Effector CD8-positive, alpha-beta T cell (primary cell): ENCODE measurements around the gene ANGPTL4.
"Not testable (repeated sequence)": the region's sequence is repeated elsewhere in the genome, so short reads cannot be mapped to it uniquely, and the experiment has no call there.

Experiments used
- DNase-seq: peaks from one replicate; lab custom pipeline; 2025; lab: John Stamatoyannopoulos, UW

ANGPTL4 gene

GRCh38 chr19:8334458-8335342, 29.3 kb upstream of the ANGPTL4 start:
- DNase-seq = no peak

DNA sequence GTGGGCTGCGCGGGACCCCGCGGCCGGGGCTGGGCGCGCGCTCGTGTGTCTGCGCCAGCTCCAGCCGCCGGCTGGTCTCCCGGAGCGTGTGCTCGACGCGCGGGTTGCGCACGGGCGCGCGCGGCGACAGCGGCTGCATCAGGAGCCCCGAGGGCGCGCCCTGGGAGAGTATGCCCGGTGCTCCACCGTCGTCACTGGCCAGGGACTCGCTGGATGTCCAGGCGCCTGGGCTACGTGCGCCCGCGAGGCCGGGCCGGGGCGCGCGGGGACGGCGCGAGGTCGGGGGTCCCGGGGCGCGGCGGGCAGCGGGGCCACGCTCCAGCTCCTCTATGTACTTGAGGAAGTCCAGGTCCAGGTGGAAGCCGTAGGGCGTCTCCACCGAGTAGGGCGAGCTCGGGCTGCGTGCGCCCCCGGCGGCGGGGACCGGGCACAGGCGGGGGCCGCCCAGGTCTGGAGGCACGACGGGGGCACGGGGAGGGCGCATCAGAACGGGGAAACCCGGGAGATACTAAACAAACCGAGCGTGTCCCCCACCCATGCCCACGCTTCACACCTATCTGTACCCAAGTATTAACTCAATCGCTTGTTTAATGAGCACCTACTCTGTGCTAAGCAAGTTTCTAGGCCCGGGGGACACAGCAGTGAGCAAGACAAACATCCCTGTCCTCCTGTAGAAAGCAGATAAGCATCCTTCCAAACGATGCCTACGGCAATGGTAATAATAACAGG, 28.4 kb upstream of the ANGPTL4 start:
- DNase-seq = no peak

DNA sequence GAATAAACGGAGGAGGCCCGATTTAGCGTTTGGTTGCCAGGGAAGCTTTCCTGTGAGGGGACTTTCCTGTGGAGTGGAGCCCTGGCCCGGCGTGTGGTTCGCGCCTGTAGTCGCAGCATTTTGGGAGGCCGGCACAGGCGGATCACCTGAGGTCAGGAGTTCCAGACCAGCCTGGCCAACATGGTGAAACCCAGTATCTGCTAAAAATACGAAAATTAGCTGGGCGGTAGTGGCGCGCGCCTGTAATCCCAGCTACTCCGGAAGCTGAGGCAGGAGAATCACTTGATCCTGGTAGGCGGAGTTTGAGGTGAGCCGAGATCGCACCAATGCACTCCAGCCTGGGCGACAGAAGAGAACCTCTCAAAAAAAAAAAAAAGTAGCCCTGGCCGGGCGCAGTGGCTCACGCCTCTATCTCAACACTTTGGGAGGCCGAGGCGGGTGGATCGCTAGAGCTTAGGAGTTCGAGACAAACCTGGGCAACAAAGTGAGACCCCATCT, 27.8 kb upstream of the ANGPTL4 start:
- DNase-seq = no peak

- DNase-seq = no peak
These were observed 27.3 kb upstream of the ANGPTL4 start for GRCh38 chr19:8336660-8337059.

DNA sequence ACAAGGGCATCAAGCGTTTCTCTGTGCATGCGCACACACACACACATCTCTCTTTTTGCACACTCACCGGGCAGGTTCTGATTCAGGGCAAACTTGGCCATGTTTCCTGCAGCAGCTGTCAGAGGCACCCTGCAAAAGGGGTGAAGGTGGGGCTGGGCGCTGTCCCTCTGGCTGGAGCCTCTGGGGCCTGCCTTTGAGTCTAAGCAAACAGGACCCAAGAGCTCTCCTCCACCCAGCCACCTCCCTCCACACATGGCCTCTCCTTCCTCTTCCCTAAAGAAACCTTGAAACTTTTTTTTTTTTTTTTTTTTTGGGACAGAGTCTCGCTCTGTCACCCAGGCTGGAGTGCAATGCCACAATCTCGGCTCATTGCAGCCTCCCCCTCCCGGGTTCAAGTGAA, 26.2 kb upstream of the ANGPTL4 start:
- no peak for DNase-seq

DNA sequence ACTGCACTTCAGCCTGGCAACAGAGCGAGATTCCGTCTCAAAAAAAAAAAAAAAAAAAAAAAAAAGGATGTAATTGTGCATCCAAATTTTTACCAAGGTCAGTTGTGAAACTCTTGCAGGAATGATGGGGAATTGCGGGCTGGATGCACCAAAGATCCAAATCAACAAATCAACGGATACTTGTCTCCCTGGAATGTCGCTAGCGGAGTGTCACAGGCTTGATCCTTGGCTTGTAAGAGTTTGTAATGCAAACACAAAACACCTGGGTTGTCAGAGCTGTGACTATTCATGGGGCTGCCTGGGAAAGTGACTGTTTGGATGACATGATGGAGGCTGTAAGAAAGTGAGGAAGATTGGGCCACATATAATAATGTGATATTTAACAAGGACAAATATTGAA, 25.1 kb upstream of the ANGPTL4 start:
- DNase-seq = no peak

DNA sequence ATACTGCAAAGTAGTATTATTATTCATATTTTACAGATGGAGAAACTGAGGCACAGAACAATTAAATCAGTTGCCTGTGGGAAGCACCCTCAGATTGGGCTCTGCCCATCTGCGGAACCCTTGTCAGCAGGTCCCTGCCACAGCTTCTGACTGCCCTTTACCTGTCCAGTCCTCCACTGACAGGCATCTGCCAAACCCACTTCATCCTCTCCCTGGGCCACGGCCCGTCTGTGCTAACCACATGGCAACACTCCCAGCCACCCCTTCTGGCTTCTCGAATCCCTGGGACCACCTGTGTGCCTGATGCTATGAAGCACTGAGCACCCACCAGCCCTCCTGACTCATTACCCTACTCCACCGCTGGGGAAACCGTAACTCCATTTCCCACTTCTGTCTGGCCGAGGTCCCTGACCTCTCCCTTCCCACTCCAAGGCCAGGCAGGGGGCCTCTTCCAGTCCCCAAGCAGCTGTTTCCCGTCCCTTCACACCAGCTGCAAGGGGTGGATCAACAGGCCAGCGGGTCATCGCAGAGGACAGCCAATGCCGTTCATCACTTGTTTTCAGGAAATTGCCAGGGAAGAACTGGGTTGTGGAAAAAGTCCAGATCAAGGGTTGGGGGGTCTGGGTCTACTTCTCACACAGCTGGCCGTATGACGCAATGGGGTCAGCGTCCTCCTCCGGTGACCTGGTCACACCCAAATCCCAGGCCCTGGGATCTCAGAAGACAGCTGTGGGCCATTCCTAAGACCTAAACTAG, 23.4 kb upstream of the ANGPTL4 start:
- no peak for DNase-seq

DNA sequence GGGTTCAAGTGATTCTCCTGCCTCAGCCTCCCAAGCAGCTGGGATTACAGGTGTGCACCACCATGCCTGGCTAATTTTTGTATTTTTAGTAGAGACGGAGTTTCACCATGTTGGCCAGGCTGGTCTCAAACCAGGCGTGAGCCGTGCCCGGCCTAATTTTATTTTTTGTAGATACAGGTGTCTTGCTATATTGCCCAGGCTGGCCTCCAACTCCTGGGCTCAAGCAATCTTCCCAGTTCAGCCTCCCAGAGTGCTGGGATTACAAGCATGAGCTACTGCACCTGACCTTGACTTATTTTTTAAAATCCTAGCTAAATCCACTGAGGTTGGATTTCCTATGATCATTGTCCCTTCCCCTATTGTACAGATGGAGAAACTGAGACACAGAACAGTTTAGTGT, 22.5 kb upstream of the ANGPTL4 start:
- not testable (repeated sequence) for DNase-seq

GRCh38 chr19:8342316-8342683, 21.7 kb upstream of the ANGPTL4 start:
- DNase-seq = no peak

- peak; percentile 90 for DNase-seq
These were observed 21.1 kb upstream of the ANGPTL4 start, which contains the start of gene KANK3 for GRCh38 chr19:8342684-8343482. Gene KANK3, minus strand, starts transcription at chr19:8343262. Its CDS starts 5,434 bp downstream, at chr19:8337828.

- no peak for DNase-seq
These were observed 20.5 kb upstream of the ANGPTL4 start for GRCh38 chr19:8343483-8343844.

DNA sequence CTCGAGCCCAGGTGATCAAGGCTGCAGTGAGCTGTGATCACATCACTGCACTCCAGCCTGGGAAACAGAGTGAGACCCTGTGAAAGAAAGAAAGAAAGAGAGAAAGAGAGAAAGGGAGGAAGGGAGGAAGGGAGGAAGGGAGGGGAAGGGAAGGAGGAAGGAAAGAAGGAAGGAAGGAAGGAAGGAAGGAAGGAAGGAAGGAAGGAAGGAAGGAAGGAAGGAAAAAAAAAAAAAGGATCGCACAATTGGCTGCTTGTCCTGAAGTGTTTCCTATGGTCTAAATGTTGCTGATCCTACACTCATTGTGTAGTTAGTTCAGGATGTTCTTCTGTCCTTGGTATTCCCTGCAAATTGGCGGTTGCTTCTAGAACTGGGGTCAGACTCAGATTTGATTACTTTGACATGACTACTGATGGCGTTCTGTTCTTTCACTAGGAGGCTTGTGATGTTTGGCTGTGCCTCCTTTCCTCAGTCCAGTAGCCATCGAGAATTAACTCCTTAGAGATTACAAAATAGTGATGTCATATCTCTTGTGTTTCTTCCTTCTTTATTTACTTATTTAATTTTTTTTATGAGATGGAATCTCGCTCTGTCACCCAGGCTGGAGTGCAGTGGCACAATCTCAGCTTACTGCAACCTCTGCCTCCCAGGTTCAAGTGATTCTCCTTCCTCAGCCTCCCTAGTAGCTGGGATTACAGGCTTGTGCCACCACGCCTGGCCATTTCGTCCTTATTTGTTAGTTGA, 14.2 kb upstream of the ANGPTL4 start:
- not testable (repeated sequence) for DNase-seq

DNA sequence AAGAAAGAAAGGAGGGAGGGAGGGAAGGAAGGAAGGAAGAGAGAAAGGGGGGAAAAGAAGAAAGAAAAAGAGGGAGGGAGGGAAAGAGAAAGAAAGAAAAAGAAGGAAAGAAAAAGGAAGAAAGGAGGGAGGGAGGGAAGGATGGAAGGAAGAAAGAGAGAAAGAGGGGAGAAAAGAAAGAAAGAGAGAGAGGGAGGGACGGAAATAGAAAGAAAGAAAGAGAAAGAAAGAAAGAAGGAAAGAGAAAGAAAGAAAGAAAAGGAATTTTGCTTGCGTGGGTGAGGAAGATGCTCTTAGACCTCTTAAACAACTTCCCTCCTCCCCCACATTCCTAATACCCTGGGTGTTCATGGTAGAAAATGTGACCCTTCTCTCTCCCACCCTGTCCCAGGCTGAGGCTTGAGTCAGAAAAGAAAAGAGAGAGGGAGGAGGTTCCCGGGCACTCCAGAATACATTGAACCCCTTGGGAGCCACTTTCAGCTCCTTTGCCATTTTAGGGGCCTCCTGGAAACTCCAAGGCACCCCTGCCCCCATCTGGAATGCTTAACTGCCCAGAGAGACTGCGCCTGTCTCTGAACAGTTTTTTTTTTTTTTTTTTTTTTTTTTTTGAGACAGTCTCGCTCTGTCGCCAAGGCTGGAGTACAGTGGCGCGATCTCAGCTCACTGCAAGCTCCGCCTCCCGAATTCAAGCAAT, 11.7 kb upstream of the ANGPTL4 start:
- no peak for DNase-seq

- not testable (repeated sequence) for DNase-seq
These were observed 11.1 kb upstream of the ANGPTL4 start for GRCh38 chr19:8352845-8353244.

DNA sequence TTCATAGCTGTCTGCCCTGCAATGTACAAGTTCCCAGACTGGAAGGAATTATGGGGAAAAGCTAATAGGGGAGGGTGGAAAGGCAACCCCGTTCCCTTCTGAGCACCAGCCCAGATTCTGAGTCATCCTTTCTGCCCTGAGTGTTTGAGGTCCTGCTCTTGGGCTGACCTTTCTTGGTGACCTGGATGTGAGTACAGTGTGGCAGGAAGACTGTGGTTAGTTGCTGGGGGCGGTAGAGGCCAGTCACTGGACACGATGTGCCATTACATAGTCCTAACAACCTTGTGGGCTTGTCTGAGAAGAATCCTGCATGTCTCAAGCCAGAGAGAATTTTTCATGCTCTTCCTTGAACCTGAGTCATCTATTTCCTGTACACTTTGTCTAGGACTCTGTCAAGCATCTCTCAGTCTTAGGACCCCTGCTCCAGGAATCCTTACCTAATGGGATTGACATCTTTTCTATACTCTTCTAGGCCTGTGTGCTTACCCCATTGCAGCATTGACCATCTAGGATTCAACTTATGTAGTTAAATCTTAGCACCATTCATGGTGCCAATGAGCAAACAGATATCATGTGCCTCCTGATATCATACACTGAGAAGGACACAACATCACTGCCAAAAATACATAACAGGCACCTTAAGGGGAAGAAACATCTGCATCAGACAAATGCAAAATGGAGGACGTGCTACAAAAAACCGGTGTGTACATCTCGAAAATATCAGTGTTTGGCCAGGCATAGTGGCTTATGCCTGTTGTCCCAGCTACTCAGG, 8.1 kb upstream of the ANGPTL4 start:
- no peak for DNase-seq

DNA sequence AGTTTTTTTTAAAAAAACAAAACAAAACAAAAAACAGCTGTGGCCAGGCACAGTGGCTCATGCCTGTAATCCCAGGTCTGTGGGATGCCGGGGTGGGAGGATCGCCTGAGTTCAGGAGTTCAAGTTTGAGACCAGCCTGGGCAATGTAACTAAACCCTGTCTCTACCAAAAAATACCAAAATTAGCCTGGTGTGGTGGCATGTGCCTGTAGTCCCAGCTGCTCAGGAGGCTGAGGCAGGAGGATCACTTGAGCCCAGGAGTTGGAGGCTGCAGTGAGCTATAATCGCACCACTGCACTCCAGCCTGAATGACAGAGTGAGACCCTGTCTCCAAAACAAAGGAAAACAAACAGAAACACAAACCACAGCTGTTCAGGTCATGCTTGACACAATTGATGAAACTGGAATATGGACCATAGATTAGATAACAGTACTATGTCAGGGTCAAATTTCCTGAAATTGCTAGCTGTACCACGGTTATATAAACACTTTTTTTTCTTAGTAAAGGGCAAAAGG, 6.9 kb upstream of the ANGPTL4 start:
- DNase-seq = no peak

DNA sequence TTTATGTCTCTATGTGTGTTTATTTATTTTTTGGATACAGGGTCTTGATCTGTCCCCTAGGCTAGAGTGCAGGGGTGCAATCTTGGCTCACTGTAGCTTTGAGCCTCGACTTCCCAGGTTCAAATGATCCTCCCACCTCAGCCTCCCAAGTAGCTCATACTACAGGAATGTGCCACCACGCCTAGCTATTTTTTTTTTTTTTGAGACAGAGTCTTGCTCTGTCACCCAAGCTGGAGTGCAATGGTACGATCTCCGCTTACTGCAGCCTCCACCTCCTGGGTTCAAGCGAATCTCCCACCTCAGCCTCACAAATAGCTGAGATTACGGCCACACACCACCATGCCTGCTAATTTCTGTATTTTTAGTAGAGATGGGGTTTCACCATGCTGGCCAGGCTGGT, 5.0 kb upstream of the ANGPTL4 start:
- no peak for DNase-seq

DNA sequence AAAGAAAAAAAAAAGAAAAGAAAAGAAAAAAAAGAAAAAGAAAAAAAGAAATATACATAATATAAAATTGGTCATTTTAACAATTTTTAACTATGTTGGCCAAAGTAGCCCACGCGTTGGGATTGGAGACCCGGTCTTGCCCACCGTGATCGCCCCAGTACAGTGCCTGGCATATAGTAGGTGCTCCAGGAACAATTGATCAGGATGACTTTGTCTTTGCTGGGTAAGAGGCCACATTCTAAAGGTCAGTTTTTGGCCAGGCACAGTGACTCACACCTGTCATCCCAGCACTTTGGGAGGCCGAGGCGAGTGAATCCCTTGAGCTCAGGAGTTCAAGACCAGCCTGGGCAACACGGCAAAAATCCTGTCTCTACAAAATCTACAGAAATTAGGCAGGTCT, 3.8 kb upstream of the ANGPTL4 start:
- no peak for DNase-seq
